LNCaP clone FGC (cell line): ENCODE results near the gene CPA2.

ENCODE experiments used
- DNase-seq: peaks from one replicate; pipeline ENCODE4 v3.0.0-alpha.2; 2011; ENCODE audit warnings: low read depth
- H3K4me3 ChIP-seq: 2 replicates; pipeline ENCODE4 v1.5.1; 2011; ENCODE audit warnings: mild to moderate bottlenecking, low read depth, low read length, control low read depth
- TF ChIP-seq, protein P1 (sequence below): IDR thresholded peaks from 2 replicates; pipeline ENCODE4 v1.5.1; 2012; ENCODE audit warnings: mild to moderate bottlenecking; ENCODE audit not compliant: control insufficient read depth, insufficient read depth; ENCODE audit errors: extremely low read depth

The CPA2 gene

GRCh38 chr7:130272381-130273080 lies 5.9 kb downstream of the CPA2 start:
- no peak overlapping the region for H3K4me3 ChIP-seq
- TF ChIP-seq, protein P1, sequence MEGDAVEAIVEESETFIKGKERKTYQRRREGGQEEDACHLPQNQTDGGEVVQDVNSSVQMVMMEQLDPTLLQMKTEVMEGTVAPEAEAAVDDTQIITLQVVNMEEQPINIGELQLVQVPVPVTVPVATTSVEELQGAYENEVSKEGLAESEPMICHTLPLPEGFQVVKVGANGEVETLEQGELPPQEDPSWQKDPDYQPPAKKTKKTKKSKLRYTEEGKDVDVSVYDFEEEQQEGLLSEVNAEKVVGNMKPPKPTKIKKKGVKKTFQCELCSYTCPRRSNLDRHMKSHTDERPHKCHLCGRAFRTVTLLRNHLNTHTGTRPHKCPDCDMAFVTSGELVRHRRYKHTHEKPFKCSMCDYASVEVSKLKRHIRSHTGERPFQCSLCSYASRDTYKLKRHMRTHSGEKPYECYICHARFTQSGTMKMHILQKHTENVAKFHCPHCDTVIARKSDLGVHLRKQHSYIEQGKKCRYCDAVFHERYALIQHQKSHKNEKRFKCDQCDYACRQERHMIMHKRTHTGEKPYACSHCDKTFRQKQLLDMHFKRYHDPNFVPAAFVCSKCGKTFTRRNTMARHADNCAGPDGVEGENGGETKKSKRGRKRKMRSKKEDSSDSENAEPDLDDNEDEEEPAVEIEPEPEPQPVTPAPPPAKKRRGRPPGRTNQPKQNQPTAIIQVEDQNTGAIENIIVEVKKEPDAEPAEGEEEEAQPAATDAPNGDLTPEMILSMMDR: no peak
- no peak for DNase-seq

GRCh38 chr7:130273081-130273932 lies 6.6 kb downstream of the CPA2 start:
- DNase-seq: no peak
- TF ChIP-seq, protein P1: no peak
- H3K4me3 ChIP-seq: no peak overlapping the region

DNA sequence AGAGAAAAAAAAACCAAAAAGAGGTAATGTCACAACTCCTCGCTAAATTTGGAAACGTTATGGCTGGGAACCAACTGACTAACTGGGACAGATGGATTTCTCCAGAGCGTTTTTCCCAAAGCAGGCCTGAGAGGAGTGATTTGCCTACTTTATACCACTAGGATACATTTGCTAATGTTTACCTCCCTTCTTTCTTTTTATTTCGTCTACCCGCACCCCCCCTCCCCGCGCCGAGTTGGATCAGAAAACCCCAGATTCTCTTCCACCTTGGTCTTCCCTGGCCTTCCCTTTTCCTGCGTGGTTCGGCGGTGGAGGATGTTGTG lies 7.2 kb downstream of the CPA2 start:
- no peak for DNase-seq
- TF ChIP-seq, protein P1: no peak
- H3K4me3 ChIP-seq: no peak overlapping the region

GRCh38 chr7:130274296-130274695 lies 7.6 kb downstream of the CPA2 start:
- H3K4me3 ChIP-seq: no peak overlapping the region
- TF ChIP-seq, protein P1: no peak
- no peak for DNase-seq

DNA sequence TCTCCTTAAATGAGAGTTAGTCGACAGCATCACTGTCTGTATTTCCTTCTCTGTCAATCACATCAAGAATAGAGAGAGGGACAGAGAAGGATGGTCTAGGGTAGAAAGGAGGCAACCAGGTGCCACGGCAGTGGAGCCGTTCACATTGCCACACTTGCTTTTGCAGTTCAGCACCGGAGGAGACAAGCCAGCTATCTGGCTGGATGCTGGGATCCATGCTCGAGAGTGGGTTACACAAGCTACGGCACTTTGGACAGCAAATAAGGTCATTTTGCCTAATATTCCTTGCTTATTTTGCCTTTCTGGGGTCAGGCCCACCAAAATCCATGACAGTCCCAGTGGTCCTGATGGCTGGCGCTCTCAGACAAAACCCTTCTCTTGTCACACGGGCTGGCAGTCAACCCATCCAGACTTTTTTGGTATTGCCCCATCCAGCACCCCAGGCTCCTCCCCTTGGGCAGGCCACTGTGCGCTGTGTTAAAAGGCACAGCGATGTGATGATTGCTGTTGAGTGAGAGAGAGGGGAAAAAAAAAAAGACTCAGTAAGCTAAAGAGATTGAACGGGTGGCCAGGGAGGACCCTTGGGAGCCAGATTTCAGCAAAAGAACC lies 8.4 kb downstream of the CPA2 start:
- DNase-seq: no peak
- H3K4me3 ChIP-seq: no peak overlapping the region
- TF ChIP-seq, protein P1: no peak

DNA sequence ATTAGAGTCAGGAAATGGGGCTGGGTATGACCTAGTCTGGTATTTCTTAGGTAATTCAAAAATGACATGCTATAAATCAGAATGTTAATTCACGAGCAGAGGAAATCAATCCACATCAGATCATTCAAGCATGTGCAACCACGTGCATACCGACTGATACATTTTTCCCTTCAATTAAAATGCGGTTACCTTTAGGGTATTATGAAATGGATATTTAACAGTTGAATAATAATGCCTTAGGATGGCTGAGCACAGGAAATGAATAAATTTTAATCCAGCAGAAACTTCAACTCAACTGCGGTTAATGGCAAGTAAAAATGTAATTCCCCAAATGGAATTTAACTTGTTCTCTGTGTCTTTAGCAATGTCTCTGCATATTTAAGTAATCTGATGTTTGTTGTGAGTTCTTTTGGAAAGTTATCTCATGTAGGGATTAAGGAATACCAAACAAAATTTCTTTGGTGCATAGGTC lies 9.2 kb downstream of the CPA2 start:
- TF ChIP-seq, protein P1: no peak
- H3K4me3 ChIP-seq: no peak overlapping the region
- DNase-seq: no peak
